Right kidney (tissue), 1 donor: ENCODE results near the gene SORBS1.
A peak's percentile ranks its signal among the peaks of the same experiment; 100 is the strongest.

Experiments used
- DNase-seq: peaks from one replicate; pipeline ENCODE4 v3.0.0-alpha.2; 2016

Gene SORBS1

DNA sequence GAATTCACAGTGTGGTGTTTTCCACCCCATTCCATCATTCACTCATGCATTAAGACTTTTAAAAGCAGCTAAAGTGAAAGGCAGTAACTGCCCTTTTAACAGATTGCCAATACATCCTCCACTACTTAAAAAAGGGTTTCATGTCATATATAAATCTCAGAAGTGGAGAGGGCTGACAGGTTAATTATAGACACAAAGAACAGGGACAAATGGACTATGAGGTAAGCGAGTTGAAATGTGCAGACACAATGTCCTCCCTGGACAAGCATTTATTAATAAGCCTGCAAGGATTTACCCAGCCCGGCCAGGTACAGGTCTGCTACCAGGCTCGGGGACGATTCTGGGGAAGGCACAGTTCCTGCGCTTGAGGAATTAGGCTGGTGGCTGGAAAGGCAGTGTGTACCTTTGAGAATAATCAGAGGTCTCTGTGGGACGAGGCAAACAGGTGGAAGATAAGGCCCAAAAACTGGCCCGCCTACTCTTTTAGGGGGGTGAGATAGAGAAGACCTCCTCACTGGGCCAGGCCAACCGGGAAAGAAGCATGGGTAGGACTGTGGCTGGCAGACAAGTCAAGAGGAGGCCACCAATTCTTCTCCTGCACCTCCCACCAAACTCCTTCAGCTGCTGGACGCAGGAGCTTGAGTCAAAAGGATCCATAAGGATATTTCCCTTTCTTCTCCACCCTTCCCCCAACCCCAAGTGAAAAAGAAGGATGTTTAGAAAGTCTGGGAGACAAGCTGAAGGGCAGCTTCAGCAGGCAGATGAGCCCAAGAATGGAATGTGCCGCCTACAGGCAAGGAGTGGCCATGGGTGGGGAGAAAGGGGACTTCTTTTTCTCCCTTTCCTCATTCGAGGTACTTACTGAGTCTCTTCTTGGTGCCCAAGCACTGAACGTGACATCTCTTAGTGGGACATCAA lies 271.9 kb downstream of the SORBS1 start:
- peak; percentile 55 for DNase-seq

- DNase-seq: no peak
Measured at GRCh38 chr10:95288303-95288702, 272.9 kb downstream of the SORBS1 start.

- no peak for DNase-seq
Measured at GRCh38 chr10:95287281-95287680, 273.9 kb downstream of the SORBS1 start.

- DNase-seq: no peak
Measured at GRCh38 chr10:95286707-95287106, 274.5 kb downstream of the SORBS1 start.

DNA sequence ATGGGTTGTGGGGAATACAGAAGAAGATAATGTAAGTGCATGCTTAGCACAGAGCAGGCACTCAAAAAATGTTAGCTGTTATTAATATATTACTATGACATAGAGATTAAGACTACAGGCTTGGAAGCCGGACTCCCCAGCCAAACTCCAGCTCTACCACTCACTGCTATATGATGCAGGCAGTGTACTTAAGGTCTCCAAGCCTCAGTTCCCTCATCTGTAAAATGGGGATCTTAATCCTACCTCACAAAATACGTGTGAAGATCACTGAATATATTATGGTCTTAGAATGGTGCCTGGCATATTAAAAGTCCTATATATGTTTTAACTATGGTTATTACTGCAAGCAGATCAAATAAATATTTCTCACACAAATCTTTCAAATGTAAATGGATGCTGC lies 275.6 kb downstream of the SORBS1 start:
- no peak for DNase-seq

GRCh38 chr10:95284807-95285206 lies 276.4 kb downstream of the SORBS1 start:
- DNase-seq: no peak

- DNase-seq: no peak
Measured at GRCh38 chr10:95282107-95282506, 279.1 kb downstream of the SORBS1 start.

DNA sequence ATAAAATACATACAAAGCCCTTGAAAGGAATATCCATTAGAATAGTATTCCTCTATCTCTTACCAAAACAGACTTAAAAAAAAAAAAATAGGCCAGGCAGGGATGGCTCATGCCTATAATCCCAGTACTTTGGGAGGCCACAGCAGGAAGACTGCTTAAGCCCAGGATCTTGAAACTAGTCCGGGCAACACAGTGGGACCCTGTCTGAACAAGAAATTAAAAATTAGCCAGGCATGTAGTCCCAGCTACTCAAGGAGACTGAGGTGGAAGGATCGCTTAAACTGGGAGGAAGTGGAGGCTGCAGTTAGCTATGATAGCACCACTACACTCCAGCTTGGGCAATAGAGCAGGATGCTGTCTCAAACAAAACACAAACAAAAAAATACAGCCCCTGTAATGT lies 280.0 kb downstream of the SORBS1 start:
- no peak for DNase-seq

- no peak for DNase-seq
Measured at GRCh38 chr10:95280637-95281036, 280.5 kb downstream of the SORBS1 start.

DNA sequence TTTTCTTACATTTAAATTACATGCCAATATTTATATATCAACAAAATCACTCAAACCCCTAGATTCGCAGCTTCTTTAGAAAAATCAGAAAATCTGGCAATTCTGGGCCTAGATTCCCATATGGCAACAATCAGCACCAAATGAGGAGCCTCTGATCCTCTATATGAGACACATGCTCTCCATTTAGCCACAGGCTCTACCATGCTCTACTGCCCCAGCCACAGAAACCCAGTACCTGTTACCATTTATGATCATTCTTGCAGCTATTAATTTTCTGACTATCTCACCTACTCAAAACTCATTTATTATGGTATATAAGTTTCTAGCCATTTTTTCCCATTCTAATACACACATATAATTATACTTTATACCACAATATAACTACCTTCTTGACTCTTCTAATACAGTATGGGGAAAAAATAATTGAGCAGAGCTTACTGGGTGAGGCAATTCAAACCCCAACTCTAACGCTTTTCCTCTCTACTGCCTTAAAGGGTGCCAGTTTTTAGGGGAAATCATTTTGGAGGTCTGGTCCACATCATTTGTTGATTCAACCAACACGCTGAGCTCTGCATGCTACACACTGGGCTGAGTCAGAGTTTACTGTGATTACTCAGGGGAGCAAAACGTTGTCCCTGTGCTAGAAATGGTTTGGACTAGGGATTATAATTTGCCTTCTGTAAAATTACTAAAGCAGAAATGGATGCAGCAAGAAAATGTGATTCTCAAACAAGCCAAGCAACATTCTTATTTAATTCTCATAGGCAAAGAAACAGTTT lies 281.9 kb downstream of the SORBS1 start:
- no peak for DNase-seq

- DNase-seq: no peak
Measured at GRCh38 chr10:95278061-95278988, 282.8 kb downstream of the SORBS1 start.

- no peak for DNase-seq
Measured at GRCh38 chr10:95277614-95278013, 283.6 kb downstream of the SORBS1 start.

DNA sequence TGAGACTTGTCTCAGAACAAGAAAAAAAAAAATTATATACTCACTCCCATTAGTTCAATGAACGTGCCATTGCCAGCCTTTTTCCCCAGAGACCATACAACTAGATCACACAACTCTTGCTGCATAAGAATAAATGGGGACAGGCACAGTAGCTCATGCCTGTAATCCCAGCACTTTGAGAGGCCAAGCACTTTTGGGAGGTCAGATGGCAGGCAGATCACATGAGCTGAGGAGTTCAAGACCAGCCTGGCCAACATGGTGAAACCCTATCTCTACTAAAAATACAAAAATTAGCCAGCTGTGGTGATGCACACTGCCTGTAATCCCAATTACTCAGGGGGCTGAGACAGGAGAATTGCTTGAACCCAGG lies 284.0 kb downstream of the SORBS1 start:
- no peak for DNase-seq

DNA sequence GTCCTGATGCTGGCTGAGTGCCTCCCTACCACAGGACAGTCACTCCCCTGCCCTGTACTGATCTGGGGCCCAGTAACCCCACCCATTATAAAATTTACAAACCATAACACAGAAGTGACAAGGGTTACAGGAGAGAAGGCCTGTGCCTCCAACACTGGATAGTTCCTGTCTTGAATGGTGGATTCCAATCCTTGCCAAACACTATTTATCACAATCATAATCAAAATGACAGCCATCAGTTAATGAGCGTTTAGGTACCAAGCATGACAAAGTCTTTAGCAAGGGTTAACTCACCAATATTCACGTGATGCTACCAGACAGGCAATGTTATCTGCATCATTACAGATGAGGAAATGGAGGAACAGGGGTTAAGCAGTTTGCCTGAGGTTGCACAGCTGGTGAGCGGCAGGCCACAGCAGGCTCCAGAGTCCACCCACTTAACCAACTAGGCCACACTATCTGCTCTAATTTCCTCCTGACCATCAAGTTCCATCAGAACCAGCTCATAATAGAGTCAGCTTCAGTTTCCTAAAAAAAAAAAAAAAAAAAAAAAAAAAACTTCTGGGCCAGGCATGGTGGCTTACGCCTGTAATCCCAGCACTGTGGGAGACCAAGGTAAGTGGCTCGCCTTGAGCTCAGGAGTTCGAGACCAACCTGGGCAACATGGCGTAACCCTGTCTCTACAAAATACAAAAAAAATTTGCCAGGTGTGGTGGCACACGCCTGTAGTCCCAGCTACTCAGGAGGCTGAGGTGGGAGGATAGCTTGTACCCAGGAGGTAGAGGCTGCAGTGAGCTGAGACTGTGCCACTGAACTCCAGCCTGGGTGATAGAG lies 284.6 kb downstream of the SORBS1 start:
- DNase-seq: no peak

- no peak for DNase-seq
Measured at GRCh38 chr10:95275726-95276366, 285.3 kb downstream of the SORBS1 start.

GRCh38 chr10:95273393-95274312 lies 287.5 kb downstream of the SORBS1 start:
- DNase-seq: no peak

DNA sequence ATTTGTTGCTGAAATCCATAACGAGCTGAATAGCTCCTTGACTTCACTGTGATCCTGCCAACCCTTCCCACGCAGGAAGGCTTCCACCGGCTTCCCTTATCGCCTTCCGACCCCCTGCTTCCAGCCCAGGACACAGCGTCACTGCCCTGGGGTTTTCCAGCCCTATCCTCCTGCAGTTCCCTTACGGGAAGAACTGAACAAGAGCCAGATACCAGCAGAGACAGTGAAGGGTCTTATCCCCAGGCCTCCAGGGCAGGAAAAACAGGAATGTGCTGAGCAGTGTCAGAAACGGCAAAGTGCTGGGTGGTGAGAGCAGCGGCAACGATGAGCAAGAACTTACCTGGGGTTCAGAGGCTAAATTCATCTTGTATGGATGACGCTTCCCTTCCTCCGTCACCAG lies 292.7 kb downstream of the SORBS1 start:
- no peak for DNase-seq

DNA sequence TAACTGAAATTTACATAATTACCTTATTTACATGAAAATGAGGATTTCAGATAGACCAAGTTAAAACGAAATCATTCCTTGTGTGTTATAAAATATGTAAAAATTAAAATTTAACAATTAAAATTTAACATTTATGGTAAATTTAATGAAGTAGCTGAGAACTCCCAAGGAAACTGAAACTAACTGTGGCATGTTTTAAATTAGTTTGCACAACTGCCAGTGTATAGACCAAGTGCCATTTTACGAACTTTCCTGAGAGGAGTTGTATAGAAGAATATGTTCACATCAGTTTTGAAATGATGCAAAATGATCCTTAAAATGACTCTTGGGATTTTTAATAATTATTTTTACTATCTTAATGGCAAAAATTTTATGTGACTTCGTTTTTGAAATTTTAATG lies 293.9 kb downstream of the SORBS1 start:
- no peak for DNase-seq

DNA sequence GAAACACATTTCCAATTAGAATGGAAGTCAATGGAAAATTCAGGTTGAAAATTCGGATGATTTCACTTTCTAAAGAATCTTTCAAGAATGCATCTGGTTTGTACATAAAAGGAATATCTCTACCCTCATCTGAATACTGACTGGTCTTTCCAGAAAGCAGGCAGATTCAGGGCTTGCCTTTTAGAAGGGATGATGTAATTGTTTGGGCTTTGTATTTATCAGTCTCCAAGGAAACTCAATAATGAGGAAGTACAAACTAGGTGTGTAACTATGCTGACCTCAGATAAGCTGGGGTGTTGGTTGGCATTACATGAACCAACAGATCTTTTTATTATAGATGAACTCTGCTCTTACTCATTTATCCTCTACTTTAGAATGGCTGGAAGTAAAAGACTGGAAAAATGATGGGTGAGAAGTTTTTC lies 294.5 kb downstream of the SORBS1 start:
- no peak for DNase-seq

DNA sequence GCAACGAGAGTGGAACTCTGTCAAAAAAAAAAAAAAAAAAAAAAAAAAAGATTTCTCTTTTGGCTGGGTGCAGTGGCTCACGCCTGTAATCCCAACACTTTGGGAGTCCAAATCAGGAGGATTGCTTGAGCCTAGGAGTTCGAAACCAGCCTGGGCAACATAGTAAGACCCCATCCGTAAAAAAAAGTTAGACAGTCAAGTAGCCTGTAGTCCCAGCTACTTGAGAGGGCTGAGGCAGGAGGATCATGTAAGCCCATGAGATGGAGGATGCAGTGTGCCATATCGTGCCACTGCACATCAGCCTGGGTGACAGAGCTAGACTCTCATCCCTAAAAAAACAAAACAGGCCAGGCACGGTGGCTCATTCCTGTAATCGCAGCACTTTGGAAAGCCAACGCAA lies 295.6 kb downstream of the SORBS1 start:
- no peak for DNase-seq
